Stomach (tissue), 4 donors: ENCODE data around the gene LIN37.

ENCODE experiments used
- EP300 ChIP-seq: sonication (generic); formaldehyde crosslinking; IDR thresholded peaks from one replicate; pipeline ENCODE4 v1.6.1; 2017; ENCODE audit warnings: antibody characterized with exemption
- POLR2A ChIP-seq, 4 donors: fragments of 450-650 bp; IDR thresholded peaks; one replicate each; pipeline ENCODE4 v1.6.1; 2016; ENCODE audit warnings: antibody characterized with exemption in 4 of 4, control low read depth in 2 of 4, mild to moderate bottlenecking in 1 of 4, moderate library complexity in 1 of 4
- POLR2AphosphoS5 ChIP-seq, 3 donors: sonication (generic); formaldehyde crosslinking; IDR thresholded peaks; one replicate each; pipeline ENCODE4 v1.6.1; 2016; ENCODE audit warnings: antibody characterized with exemption in 3 of 3
- TF ChIP-seq, protein P1 (sequence below), 7 experiments: fragments of 450-650 bp in 4 of 7; fragments of 200-600 bp in 3 of 7; sonication (generic) in 3 of 7; IDR thresholded peaks; one replicate each; pipeline ENCODE4 v1.5.1; 2016 to 2019; ENCODE audit warnings: antibody characterized with exemption in 7 of 7, control low read depth in 2 of 7, mild to moderate bottlenecking in 1 of 7

DNA sequence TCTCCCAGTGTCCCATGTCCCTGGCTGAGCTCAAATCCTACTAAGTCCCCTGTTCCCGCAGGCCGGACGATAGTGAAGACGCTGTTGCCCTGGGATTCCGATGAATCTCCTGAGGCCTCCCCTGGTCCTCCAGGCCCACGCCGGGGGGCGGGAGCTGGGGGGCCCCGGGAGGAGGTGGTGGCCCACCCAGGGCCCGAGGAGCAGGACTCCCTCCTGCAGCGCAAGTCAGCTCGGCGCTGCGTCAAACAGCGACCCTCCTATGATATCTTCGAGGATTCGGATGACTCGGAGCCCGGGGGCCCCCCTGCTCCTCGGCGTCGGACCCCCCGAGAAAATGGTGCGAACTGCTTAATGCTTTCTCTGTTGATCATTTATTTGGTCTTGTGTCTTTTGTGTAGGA is 24.7 kb upstream of the LIN37 start:
- TF ChIP-seq POLR2A (IDR thresholded peaks at IDR 0.05) (no peak), POLR2AphosphoS5 (IDR thresholded peaks at IDR 0.05) (no peak), EP300 (no peak)
- TF ChIP-seq, protein P1, sequence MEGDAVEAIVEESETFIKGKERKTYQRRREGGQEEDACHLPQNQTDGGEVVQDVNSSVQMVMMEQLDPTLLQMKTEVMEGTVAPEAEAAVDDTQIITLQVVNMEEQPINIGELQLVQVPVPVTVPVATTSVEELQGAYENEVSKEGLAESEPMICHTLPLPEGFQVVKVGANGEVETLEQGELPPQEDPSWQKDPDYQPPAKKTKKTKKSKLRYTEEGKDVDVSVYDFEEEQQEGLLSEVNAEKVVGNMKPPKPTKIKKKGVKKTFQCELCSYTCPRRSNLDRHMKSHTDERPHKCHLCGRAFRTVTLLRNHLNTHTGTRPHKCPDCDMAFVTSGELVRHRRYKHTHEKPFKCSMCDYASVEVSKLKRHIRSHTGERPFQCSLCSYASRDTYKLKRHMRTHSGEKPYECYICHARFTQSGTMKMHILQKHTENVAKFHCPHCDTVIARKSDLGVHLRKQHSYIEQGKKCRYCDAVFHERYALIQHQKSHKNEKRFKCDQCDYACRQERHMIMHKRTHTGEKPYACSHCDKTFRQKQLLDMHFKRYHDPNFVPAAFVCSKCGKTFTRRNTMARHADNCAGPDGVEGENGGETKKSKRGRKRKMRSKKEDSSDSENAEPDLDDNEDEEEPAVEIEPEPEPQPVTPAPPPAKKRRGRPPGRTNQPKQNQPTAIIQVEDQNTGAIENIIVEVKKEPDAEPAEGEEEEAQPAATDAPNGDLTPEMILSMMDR (IDR thresholded peaks at IDR 0.05): no peak
